ENCODE data around the gene BMPR1A.

- TF ChIP-seq, protein P1, sequence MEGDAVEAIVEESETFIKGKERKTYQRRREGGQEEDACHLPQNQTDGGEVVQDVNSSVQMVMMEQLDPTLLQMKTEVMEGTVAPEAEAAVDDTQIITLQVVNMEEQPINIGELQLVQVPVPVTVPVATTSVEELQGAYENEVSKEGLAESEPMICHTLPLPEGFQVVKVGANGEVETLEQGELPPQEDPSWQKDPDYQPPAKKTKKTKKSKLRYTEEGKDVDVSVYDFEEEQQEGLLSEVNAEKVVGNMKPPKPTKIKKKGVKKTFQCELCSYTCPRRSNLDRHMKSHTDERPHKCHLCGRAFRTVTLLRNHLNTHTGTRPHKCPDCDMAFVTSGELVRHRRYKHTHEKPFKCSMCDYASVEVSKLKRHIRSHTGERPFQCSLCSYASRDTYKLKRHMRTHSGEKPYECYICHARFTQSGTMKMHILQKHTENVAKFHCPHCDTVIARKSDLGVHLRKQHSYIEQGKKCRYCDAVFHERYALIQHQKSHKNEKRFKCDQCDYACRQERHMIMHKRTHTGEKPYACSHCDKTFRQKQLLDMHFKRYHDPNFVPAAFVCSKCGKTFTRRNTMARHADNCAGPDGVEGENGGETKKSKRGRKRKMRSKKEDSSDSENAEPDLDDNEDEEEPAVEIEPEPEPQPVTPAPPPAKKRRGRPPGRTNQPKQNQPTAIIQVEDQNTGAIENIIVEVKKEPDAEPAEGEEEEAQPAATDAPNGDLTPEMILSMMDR (IDR thresholded peaks at IDR 0.05): no peak
- no peak for TF ChIP-seq ZFX (IDR thresholded peaks at IDR 0.05; ENCODE audit: borderline replicate concordance)
These were observed 48.9 kb upstream of the BMPR1A start for GRCh38 chr10:86707505-86707904.
